NCI-H82 treated with DMSO at 0.1 percent for 48 hours (cell line): ENCODE measurements around the gene BANK1.

Experiments used
- DNase-seq: peaks from one replicate; lab custom pipeline; 2025; ENCODE audit not compliant: unreplicated experiment; lab: John Stamatoyannopoulos, UW

BANK1 gene

GRCh38 chr4:101790521-101791181 lies at the start of gene BANK1:
TSS of gene BANK1 (plus strand) at chr4:101790730. CDS start at chr4:101790881, 151 bp downstream.
- DNase-seq, result no peak

DNA sequence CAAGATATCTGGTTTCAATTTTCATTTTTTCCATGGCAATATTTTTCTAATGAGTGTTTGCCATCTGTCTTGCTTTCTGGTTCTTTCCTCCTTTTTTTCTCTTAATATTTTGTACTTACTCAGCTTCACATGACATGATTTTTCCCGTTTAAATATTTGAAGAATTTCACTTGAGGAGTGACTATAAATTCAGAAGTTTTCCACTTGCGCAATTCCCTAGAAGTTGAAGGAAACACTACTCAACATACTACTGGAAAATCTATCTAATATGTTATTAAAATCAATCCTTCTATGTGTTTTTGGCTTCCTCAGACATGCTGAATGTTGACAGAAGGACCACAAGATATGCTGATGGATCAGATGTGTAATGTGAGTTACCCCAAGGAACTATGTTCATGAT lies 36.8 kb upstream of the BANK1 start:
- no peak for DNase-seq

DNA sequence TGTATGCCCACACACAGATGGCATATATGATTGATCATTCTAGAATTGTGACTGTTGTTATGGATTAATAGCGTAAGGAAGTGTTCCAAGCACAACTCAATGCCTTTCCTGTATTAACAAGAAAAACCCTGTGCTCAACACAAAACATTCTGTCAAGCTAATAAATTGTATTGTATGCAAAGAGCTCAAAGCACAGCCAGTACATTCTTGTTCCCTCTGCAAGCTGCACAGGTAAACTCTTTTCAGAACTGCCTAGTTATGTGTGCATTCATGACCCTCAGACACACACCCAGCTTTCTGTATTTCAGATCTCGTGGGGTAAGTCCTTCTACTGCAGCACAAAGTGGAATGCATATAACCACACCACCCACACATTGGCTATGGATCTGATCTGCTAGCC lies 34.3 kb upstream of the BANK1 start:
- no peak for DNase-seq

GRCh38 chr4:101761405-101761804 lies 29.1 kb upstream of the BANK1 start:
- no peak for DNase-seq

GRCh38 chr4:101762025-101762424 lies 28.5 kb upstream of the BANK1 start:
- DNase-seq, result no peak

DNA sequence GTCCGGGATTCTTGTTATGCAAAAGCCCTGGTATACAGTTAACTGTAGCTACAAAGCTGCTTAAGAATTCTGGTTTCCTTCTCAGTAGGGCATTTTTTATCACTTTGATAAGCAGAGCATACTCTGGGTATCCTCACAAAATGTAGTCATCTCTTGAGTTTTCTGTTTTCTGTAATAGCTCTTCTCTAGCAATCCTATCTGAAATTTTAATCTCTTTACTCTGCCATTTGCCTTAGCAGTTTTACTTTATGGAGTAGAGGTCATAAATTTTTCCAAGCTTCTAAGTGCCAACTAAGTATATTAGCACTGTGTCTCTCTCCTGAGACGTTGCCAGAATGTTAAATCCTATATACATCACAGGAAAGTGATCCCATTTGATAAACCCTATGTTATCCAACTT lies 28.0 kb upstream of the BANK1 start:
- peak; percentile 77 for DNase-seq

DNA sequence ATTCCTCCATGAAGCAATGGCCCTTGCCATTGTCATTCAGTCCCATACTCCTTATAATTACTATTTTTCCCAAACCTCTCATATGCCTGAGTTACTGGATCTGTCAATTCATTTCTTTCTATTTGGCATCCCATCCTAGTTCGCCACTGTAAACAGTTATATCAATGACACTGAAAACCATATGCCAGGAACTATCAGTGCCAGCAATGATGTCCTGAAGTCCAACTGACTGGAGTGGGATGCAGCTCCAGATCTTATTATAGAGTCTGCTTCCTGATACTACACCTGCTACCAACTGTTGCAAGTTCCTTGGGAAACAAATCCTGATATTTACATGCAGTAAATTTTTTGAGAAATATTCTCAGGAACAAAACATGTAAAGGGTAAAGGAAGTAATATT lies 27.0 kb upstream of the BANK1 start:
- no peak for DNase-seq

DNA sequence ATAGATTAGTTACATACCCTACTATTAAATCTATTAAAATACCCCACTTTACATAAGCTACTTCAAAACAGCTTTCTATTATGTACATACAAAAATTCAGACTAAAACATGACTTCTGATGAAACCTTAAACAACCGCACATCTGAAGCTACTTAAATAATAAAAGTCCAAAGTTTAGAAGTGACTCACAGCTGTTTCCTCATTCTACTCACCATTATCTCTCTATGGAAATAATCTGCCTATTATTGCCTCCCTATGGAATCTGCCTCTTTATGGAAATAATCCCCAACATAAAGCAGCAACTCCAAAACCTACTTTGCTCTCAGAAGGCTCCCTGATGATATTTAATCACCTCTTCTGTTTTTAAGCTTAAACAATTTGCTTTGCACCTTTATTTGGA lies 15.7 kb upstream of the BANK1 start:
- no peak for DNase-seq

DNA sequence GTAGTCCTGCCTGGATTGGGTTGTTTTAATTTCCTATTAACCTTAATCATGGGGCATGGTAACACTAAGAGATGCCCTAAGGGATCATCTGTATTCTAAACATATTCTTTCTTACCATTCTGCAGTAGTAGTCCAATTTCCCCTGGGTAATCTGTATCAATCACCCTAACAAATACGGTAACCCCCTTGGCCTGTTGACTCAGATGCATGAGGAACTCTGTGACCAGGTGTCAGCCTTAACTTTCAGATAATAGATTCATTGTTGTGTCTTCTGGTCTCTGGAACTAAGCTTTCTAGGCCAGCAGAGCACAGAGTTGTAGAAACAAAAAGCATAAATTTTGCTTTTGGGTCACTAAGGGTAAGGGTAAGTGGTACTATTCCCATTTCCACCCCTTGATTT lies 13.1 kb upstream of the BANK1 start:
- no peak for DNase-seq

- no peak for DNase-seq
Observed at GRCh38 chr4:101780284-101780683, 10.2 kb upstream of the BANK1 start.

- DNase-seq, result no peak
Observed at GRCh38 chr4:101782546-101782945, 8.0 kb upstream of the BANK1 start.

DNA sequence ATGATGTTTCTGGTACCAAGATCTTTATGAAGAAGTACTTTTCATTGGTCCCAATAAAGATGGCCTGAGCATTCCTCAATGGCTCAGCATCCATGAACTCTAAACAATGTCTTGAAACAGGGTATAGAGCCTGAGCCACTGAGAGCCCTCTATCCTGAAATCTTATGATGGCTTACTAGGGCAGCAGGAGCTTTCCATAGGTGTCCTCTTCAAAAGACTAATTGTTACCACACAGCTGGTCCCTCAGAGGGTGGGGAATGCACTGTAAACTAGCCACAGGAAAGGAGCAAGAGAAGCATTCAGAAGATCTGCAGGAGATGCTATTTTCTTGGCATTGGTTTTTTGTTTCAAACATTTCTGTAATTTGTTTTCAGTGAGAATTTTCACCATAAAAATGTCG lies 5.6 kb upstream of the BANK1 start:
- no peak for DNase-seq

DNA sequence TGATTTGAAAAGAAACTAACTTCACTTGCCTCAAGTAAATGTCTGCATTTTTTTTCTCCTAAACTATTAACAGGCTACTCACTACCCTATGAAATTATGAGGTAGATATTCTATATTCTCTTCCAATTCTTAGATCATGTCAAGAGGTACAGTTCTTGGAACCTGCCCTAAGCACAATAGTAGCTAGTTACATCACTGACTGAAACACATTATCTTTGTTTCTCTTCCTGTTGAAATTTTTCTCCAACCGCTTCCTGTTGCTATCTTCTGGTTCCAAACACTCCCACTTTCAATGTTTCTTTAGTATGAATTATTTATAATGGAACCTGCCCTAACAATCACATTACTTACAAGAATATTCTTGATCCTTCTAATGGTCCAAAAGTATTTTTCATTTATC lies 5.0 kb upstream of the BANK1 start:
- DNase-seq, result no peak

GRCh38 chr4:101787701-101788316 lies 2.7 kb upstream of the BANK1 start:
- DNase-seq, result no peak

GRCh38 chr4:101791182-101791558 lies 640 bp downstream of the BANK1 start:
- no peak for DNase-seq

DNA sequence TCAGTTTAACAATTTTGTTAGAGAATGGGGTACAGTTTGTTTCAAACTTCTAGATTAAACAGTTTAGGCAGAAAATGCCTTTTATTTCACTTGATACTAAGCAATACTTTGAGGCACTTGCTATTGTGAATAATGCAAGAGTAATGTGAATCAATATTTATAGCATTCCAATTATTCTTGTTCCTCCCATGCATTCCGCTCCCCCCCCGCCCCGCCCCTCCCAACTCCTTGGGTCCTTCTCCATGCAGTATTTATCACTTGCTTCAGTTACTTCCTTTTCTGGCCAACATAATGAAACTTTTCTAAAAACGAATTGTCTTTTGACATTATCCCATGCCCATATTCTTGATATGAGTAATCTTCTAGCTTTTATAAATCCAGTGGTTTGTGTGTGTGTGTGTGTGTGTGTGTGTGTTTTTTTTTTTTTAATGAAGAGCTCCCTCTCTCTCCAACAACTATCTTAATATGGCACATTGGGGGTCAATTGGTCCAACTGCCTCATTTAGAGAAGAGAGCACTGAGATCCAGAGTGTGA lies 1.6 kb downstream of the BANK1 start:
- DNase-seq, result no peak

DNA sequence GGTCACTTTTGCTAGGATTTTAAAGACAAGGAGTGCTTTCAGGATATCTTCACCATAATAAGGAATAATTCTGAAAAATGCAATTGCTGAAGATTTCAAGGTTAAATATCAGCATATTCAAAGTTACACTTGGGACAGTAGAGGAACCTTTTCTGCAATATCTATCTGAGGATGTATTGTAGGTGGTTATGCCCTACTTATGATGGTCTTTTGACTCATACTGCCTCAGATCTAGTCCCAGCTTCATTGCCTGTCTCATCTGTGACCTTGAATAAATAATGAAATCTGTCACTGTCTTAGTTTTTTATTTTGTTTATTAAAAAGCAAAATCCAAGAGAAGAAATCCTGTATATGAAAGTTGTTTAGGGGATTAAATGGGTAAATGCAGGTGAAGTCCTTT lies 2.9 kb downstream of the BANK1 start:
- no peak for DNase-seq

DNA sequence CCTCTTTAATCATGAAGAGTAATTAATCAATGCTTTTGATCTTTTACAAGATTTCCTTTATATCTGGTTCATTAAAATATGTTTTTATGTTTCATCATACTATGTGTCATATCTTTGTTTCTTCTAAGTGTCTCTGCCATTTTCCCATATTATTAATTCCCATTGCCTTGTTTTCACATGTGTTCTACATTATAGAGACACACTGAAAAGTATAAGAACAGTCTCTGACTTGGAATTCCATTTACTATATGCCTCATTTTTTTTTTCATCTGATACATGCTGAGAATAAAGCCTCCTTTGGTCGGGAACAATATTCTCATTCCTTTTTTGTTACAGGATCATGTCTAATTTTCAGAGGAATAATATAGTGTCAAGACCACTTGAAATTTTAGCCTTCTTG lies 4.3 kb downstream of the BANK1 start:
- no peak for DNase-seq

GRCh38 chr4:101795704-101796103 lies 5.2 kb downstream of the BANK1 start:
- no peak for DNase-seq

DNA sequence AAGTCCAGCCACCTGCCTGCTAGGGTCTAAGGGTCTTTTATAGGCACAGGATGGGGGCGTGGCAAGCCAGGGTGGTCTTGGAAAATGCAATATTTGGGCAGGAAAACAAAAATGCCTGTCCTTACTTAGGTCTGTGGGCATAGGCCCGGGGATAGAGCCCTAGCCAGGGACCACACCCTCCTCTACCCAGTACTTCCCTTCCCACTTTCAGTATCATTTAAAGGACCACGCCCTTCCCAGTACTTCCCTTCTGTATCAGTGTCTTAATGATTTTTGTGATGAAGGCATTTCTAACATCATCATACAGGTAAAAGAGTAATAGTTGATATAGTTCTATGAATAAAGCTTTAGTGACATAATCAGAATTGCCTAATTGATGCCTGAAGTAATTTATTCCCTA lies 11.4 kb downstream of the BANK1 start:
- DNase-seq, result no peak

DNA sequence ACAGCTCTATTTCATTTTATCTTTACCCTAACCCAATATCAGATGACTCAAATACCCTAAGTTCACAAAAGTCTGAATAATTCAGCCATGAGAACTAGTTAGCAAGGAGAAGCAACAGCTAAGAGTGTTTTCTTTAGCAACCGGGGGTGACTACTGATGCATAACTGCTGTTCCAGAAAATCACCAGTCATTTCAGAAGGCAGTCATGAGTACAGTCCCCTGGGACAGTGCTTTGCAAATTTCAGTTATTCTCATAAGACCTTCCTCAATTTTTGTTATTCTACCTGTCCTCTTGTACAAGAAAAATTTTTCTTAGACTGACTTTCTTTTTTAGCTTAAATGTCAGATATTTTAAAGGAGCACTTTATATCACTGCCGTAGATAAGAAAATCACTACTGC lies 16.4 kb downstream of the BANK1 start:
- DNase-seq, result no peak

GRCh38 chr4:101807351-101807750 lies 16.8 kb downstream of the BANK1 start:
- DNase-seq, result no peak

DNA sequence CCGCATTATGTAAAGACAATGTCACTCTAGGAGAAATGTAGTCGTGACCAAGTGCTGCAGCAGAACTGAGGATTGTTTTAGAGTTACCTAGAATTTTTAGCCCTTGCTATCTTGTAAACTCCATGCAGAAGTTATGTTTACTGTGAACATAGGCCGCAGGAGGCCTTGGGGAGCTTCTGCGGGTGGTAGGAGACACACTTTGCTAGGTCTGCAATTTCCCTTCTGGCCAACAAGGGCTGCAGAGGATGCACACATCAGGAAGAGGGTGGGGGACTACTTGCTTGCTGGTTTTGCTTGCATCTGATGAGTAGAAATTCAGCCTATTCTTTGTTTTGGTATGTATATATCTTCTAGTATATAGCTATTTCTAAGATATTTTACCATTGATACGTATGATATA lies 23.1 kb downstream of the BANK1 start:
- DNase-seq, result no peak
